Karpas-422 (cell line): ENCODE measurements around the gene XRCC1. TPM values are rescaled to one million over a fixed set of nuclear protein-coding genes. Genes with fewer than 3 reads are reported as not detected.
"Not testable (repeated sequence)": the region's sequence is repeated elsewhere in the genome, so short reads cannot be mapped to it uniquely, and the experiment has no call there.

Experiments used
- DNase-seq: peaks from one replicate; pipeline ENCODE4 v3.0.0-alpha.2; 2015
- H2AFZ ChIP-seq: fragments of 200-600 bp; sonication (generic); 2 replicates; pipeline ENCODE4 v1.6.1; 2014; ENCODE audit warnings: antibody characterized with exemption, low read length, mixed read lengths
- H3K27ac ChIP-seq: fragments of 200-600 bp; sonication (generic); 2 replicates; pipeline ENCODE4 v1.5.1; 2014; ENCODE audit warnings: mild to moderate bottlenecking, low read length, moderate library complexity
- H3K27me3 ChIP-seq: fragments of 200-600 bp; sonication (generic); 2 replicates; pipeline ENCODE4 v1.6.1; 2014; ENCODE audit warnings: low read length, mixed read lengths
- H3K36me3 ChIP-seq: fragments of 200-600 bp; sonication (generic); 2 replicates; pipeline ENCODE4 v1.6.1; 2014; ENCODE audit warnings: low read length, mixed read lengths; ENCODE audit not compliant: insufficient read depth
- H3K4me1 ChIP-seq: fragments of 200-600 bp; sonication (generic); 2 replicates; pipeline ENCODE4 v1.6.1; 2014; ENCODE audit warnings: mild to moderate bottlenecking, low read length, mixed read lengths
- H3K4me2 ChIP-seq: fragments of 200-600 bp; sonication (generic); 2 replicates; pipeline ENCODE4 v1.6.1; 2014; ENCODE audit warnings: low read length, low read depth, mild to moderate bottlenecking; ENCODE audit not compliant: poor library complexity, severe bottlenecking
- H3K4me3 ChIP-seq: fragments of 200-600 bp; sonication (generic); 2 replicates; pipeline ENCODE4 v1.5.1; 2014; ENCODE audit warnings: mild to moderate bottlenecking, antibody characterized with exemption, low read length, mixed read lengths
- H3K79me2 ChIP-seq: fragments of 200-600 bp; sonication (generic); 2 replicates; pipeline ENCODE4 v1.6.1; 2014; ENCODE audit warnings: mild to moderate bottlenecking, low read length, mixed read lengths
- H3K9ac ChIP-seq: fragments of 200-600 bp; sonication (generic); 2 replicates; pipeline ENCODE4 v1.6.0; 2014; ENCODE audit warnings: low read length
- H3K9me2 ChIP-seq: fragments of 200-600 bp; sonication (generic), shearing (Covaris generic); replicated peaks from 2 replicates; pipeline ENCODE4 v1.6.0; 2014; ENCODE audit warnings: mild to moderate bottlenecking, low read length, moderate library complexity; ENCODE audit not compliant: insufficient read depth
- H3K9me3 ChIP-seq: fragments of 300-700, 200-600 bp; sonication (generic); 2 replicates; pipeline ENCODE4 v1.6.1; 2014; ENCODE audit warnings: low read length, mixed read lengths
- H4K20me1 ChIP-seq: fragments of 200-600 bp; sonication (generic); 2 replicates; pipeline ENCODE4 v1.6.1; 2014; ENCODE audit warnings: mild to moderate bottlenecking, antibody characterized with exemption, low read length, low read depth; ENCODE audit not compliant: insufficient read depth
- total RNA-seq: library from RNA; depleted of rRNA; stranded (reverse); fragments of >200 nt; shearing (Covaris generic); gene quantifications from 2 replicates; pipeline ENCODE4 v1.2.3, GENCODE V29; 2014; ENCODE audit warnings: low replicate concordance

Gene XRCC1
- total RNA-seq, 1 experiment from 2014 or later: 40.6 TPM

GRCh38 chr19:43548706-43549105 lies 26.6 kb downstream of the XRCC1 start:
- Histone ChIP-seq H3K9me2 (no peaks in the 10 kb centered on the region), H2AFZ (no peak overlapping the region), H3K27ac (no peak overlapping the region), H3K36me3 (no peaks in the 10 kb centered on the region), H3K79me2 (no peaks in the 10 kb centered on the region), H3K27me3 (no peaks in the 10 kb centered on the region), H3K9me3 (no peaks in the 10 kb centered on the region), H3K4me1 (no peaks in the 10 kb centered on the region), H3K4me2 (no peak overlapping the region), H3K9ac (no peak overlapping the region), H3K4me3 (no peak overlapping the region), H4K20me1 (no peaks in the 10 kb centered on the region)
- no peak for DNase-seq

- not testable (repeated sequence) for H3K4me1 ChIP-seq, H3K27ac ChIP-seq, H3K9me2 ChIP-seq, H3K9ac ChIP-seq, H4K20me1 ChIP-seq, H3K4me3 ChIP-seq, DNase-seq, H3K4me2 ChIP-seq, H3K27me3 ChIP-seq, H3K79me2 ChIP-seq, H3K36me3 ChIP-seq, H2AFZ ChIP-seq, H3K9me3 ChIP-seq
Observed at GRCh38 chr19:43547926-43548325, 27.4 kb downstream of the XRCC1 start.

GRCh38 chr19:43546581-43546980 lies 28.7 kb downstream of the XRCC1 start:
- H3K9ac ChIP-seq: no peak overlapping the region
- no peaks in the 10 kb centered on the region for H3K27me3 ChIP-seq
- H2AFZ ChIP-seq: no peak overlapping the region
- H4K20me1 ChIP-seq: no peaks in the 10 kb centered on the region
- no peak for DNase-seq
- no peaks in the 10 kb centered on the region for H3K9me2 ChIP-seq
- no peak overlapping the region for H3K27ac ChIP-seq
- H3K9me3 ChIP-seq: no peaks in the 10 kb centered on the region
- no peaks in the 10 kb centered on the region for H3K4me1 ChIP-seq
- H3K4me2 ChIP-seq: no peak overlapping the region
- peaks cover 3% of the 10 kb centered on the region; the same call in 1 of the 2 replicates for H3K36me3 ChIP-seq
- H3K79me2 ChIP-seq: no peaks in the 10 kb centered on the region
- no peak overlapping the region for H3K4me3 ChIP-seq

- Histone ChIP-seq H3K9me3 (no peaks in the 10 kb centered on the region), H3K36me3 (peaks cover 5% of the 10 kb centered on the region; the same call in 1 of the 2 replicates), H3K27me3 (no peaks in the 10 kb centered on the region), H3K4me1 (no peaks in the 10 kb centered on the region), H3K27ac (no peak overlapping the region), H2AFZ (no peak overlapping the region), H3K79me2 (no peaks in the 10 kb centered on the region), H3K4me3 (no peak overlapping the region), H4K20me1 (no peaks in the 10 kb centered on the region), H3K9me2 (no peaks in the 10 kb centered on the region), H3K9ac (no peak overlapping the region), H3K4me2 (no peak overlapping the region)
- no peak for DNase-seq
Observed at GRCh38 chr19:43545981-43546380, 29.3 kb downstream of the XRCC1 start.

GRCh38 chr19:43545276-43545675 lies 30.1 kb downstream of the XRCC1 start:
- H4K20me1 ChIP-seq: no peaks in the 10 kb centered on the region
- H2AFZ ChIP-seq: no peak overlapping the region
- H3K4me2 ChIP-seq: no peak overlapping the region
- DNase-seq: no peak
- no peak overlapping the region for H3K9ac ChIP-seq
- H3K27me3 ChIP-seq: no peaks in the 10 kb centered on the region
- H3K36me3 ChIP-seq: peaks cover 10% of the 10 kb centered on the region
- no peaks in the 10 kb centered on the region for H3K9me2 ChIP-seq
- no peak overlapping the region for H3K27ac ChIP-seq
- H3K79me2 ChIP-seq: no peaks in the 10 kb centered on the region
- no peaks in the 10 kb centered on the region for H3K4me1 ChIP-seq
- no peaks in the 10 kb centered on the region for H3K9me3 ChIP-seq
- no peak overlapping the region for H3K4me3 ChIP-seq

- peaks cover 19% of the 10 kb centered on the region for H3K36me3 ChIP-seq
- no peaks in the 10 kb centered on the region for H3K27me3 ChIP-seq
- H3K4me2 ChIP-seq: no peak overlapping the region
- no peaks in the 10 kb centered on the region for H3K79me2 ChIP-seq
- H3K4me1 ChIP-seq: no peaks in the 10 kb centered on the region
- H3K4me3 ChIP-seq: no peak overlapping the region
- no peak for DNase-seq
- H3K9me3 ChIP-seq: peaks cover 2% of the 10 kb centered on the region; the same call in 1 of the 2 replicates
- no peaks in the 10 kb centered on the region for H4K20me1 ChIP-seq
- no peak overlapping the region for H3K27ac ChIP-seq
- H3K9ac ChIP-seq: no peak overlapping the region
- no peak overlapping the region for H2AFZ ChIP-seq
- H3K9me2 ChIP-seq: no peaks in the 10 kb centered on the region
Observed at GRCh38 chr19:43544077-43544476, 31.2 kb downstream of the XRCC1 start.

GRCh38 chr19:43541920-43542650 lies 33.2 kb downstream of the XRCC1 start:
- peaks cover 25% of the 10 kb centered on the region for H3K36me3 ChIP-seq
- H2AFZ ChIP-seq: no peak overlapping the region
- no peak overlapping the region for H3K4me3 ChIP-seq
- H3K9me3 ChIP-seq: peaks cover 3% of the 10 kb centered on the region; the same call in 1 of the 2 replicates
- no peak overlapping the region for H3K4me2 ChIP-seq
- no peak overlapping the region for H3K27ac ChIP-seq
- H3K27me3 ChIP-seq: no peaks in the 10 kb centered on the region
- H3K4me1 ChIP-seq: no peaks in the 10 kb centered on the region
- no peak for DNase-seq
- H3K9me2 ChIP-seq: no peaks in the 10 kb centered on the region
- no peaks in the 10 kb centered on the region for H4K20me1 ChIP-seq
- no peaks in the 10 kb centered on the region for H3K79me2 ChIP-seq
- no peak overlapping the region for H3K9ac ChIP-seq

GRCh38 chr19:43540381-43540780 lies 34.9 kb downstream of the XRCC1 start:
- Histone ChIP-seq H3K9ac (no peak overlapping the region), H3K36me3 (peaks cover 25% of the 10 kb centered on the region), H3K27ac (no peak overlapping the region), H3K4me3 (no peak overlapping the region), H3K9me2 (no peaks in the 10 kb centered on the region), H2AFZ (no peak overlapping the region), H4K20me1 (no peaks in the 10 kb centered on the region), H3K79me2 (no peaks in the 10 kb centered on the region), H3K4me2 (no peak overlapping the region), H3K27me3 (no peaks in the 10 kb centered on the region), H3K4me1 (no peaks in the 10 kb centered on the region), H3K9me3 (peaks cover 3% of the 10 kb centered on the region; the same call in 1 of the 2 replicates)
- no peak for DNase-seq
